Effector CD4-positive, alpha-beta T cell (primary cell): ENCODE measurements around the gene MYBPC2.
A peak's percentile ranks its signal among the peaks of the same experiment; 100 is the strongest.

ENCODE experiments used
- DNase-seq: peaks from one replicate; pipeline ENCODE4 v3.0.0-alpha.2; 2020

Gene MYBPC2

GRCh38 chr19:50501568-50502475, 69.1 kb downstream of the MYBPC2 start:
- no peak for DNase-seq

- DNase-seq = no peak
Measured at GRCh38 chr19:50505856-50506611, 73.3 kb downstream of the MYBPC2 start.

GRCh38 chr19:50506700-50507099, 74.0 kb downstream of the MYBPC2 start:
- DNase-seq = no peak

- DNase-seq = no peak
Measured at GRCh38 chr19:50507376-50507775, 74.7 kb downstream of the MYBPC2 start.

GRCh38 chr19:50508843-50509190, 76.1 kb downstream of the MYBPC2 start:
- no peak for DNase-seq

GRCh38 chr19:50509366-50509765, 76.7 kb downstream of the MYBPC2 start:
- no peak for DNase-seq

GRCh38 chr19:50510121-50510670, 77.5 kb downstream of the MYBPC2 start:
- DNase-seq = no peak

GRCh38 chr19:50510700-50511068, 78.0 kb downstream of the MYBPC2 start:
- no peak for DNase-seq

- peak; percentile 95 for DNase-seq
Measured at GRCh38 chr19:50511069-50511822, 78.6 kb downstream of the MYBPC2 start, which contains the start of gene JOSD2. Gene JOSD2, minus strand, starts transcription at chr19:50511191. Its CDS starts 760 bp downstream, at chr19:50510431.

GRCh38 chr19:50512112-50512998, 79.7 kb downstream of the MYBPC2 start:
- DNase-seq = no peak

GRCh38 chr19:50512999-50513745, 80.5 kb downstream of the MYBPC2 start:
- no peak for DNase-seq

- no peak for DNase-seq
Measured at GRCh38 chr19:50513746-50514345, 81.2 kb downstream of the MYBPC2 start, which contains the start of gene ASPDH. Gene ASPDH, minus strand, starts transcription at chr19:50513913. Its CDS starts 90 bp downstream, at chr19:50513823.

GRCh38 chr19:50514346-50515167, 81.9 kb downstream of the MYBPC2 start:
- DNase-seq = no peak

GRCh38 chr19:50515168-50515561, 82.5 kb downstream of the MYBPC2 start:
- DNase-seq = no peak
